ENCODE data around the gene MYH14.

The MYH14 gene

GRCh38 chr19:50258918-50259372, 55.5 kb downstream of the MYH14 start:
- DNase-seq (ENCODE audit: low spot score), result peak; percentile 5

GRCh38 chr19:50261446-50261970, 58.1 kb downstream of the MYH14 start:
- no peak for DNase-seq (ENCODE audit: low spot score)

GRCh38 chr19:50263176-50263575, 59.8 kb downstream of the MYH14 start:
- DNase-seq (ENCODE audit: low spot score), result no peak

- DNase-seq (ENCODE audit: low spot score), result no peak
These were observed 61.2 kb downstream of the MYH14 start for GRCh38 chr19:50264483-50265186.

- DNase-seq (ENCODE audit: low spot score), result no peak
These were observed 62.6 kb downstream of the MYH14 start for GRCh38 chr19:50266041-50266440.

- DNase-seq (ENCODE audit: low spot score), result peak; percentile 3
These were observed 63.5 kb downstream of the MYH14 start for GRCh38 chr19:50266896-50267295.

GRCh38 chr19:50268041-50268440, 64.6 kb downstream of the MYH14 start:
- no peak for DNase-seq (ENCODE audit: low spot score)

GRCh38 chr19:50268501-50268900, 65.1 kb downstream of the MYH14 start:
- DNase-seq (ENCODE audit: low spot score), result no peak

- DNase-seq (ENCODE audit: low spot score), result no peak
These were observed 66.2 kb downstream of the MYH14 start for GRCh38 chr19:50269653-50270052.

- DNase-seq (ENCODE audit: low spot score), result no peak
These were observed 69.0 kb downstream of the MYH14 start for GRCh38 chr19:50272263-50272897.

GRCh38 chr19:50273821-50274220, 70.4 kb downstream of the MYH14 start:
- no peak for DNase-seq (ENCODE audit: low spot score)

GRCh38 chr19:50275577-50276368, 72.4 kb downstream of the MYH14 start:
- DNase-seq (ENCODE audit: low spot score), result no peak

GRCh38 chr19:50276370-50277063, 73.1 kb downstream of the MYH14 start:
- DNase-seq (ENCODE audit: low spot score), result no peak

- DNase-seq (ENCODE audit: low spot score), result no peak
These were observed 74.7 kb downstream of the MYH14 start for GRCh38 chr19:50277966-50278580.

GRCh38 chr19:50280074-50280473, 76.7 kb downstream of the MYH14 start:
- no peak for DNase-seq (ENCODE audit: low spot score)

- DNase-seq (ENCODE audit: low spot score), result no peak
These were observed 77.6 kb downstream of the MYH14 start for GRCh38 chr19:50280983-50281382.

GRCh38 chr19:50281491-50281890, 78.1 kb downstream of the MYH14 start:
- no peak for DNase-seq (ENCODE audit: low spot score)

GRCh38 chr19:50285833-50286232, 82.4 kb downstream of the MYH14 start:
- DNase-seq (ENCODE audit: low spot score), result no peak

- DNase-seq (ENCODE audit: low spot score), result no peak
These were observed 83.0 kb downstream of the MYH14 start for GRCh38 chr19:50286443-50286842.

GRCh38 chr19:50287331-50287730, 83.9 kb downstream of the MYH14 start:
- DNase-seq (ENCODE audit: low spot score), result no peak

- no peak for DNase-seq (ENCODE audit: low spot score)
These were observed 85.5 kb downstream of the MYH14 start for GRCh38 chr19:50288954-50289353.

- DNase-seq (ENCODE audit: low spot score), result no peak
These were observed 86.6 kb downstream of the MYH14 start for GRCh38 chr19:50290011-50290410.
